Retina (tissue), 1 donor: Measurements from ENCODE around the gene DOCK10.
A peak's percentile ranks its signal among the peaks of the same experiment; 100 is the strongest.

Experiments
- DNase-seq: peaks from one replicate; pipeline ENCODE4 v3.0.0-alpha.2; 2016

Gene DOCK10

GRCh38 chr2:224909885-224910573, 132.2 kb downstream of the DOCK10 start:
- peak; percentile 50 for DNase-seq

GRCh38 chr2:224908818-224909217, 133.4 kb downstream of the DOCK10 start:
- peak; percentile 49 for DNase-seq

- no peak for DNase-seq
Observed at GRCh38 chr2:224904381-224904780, 137.9 kb downstream of the DOCK10 start.

- DNase-seq, result no peak
Observed at GRCh38 chr2:224903621-224904020, 138.6 kb downstream of the DOCK10 start.

- no peak for DNase-seq
Observed at GRCh38 chr2:224901121-224901676, 141.1 kb downstream of the DOCK10 start.

GRCh38 chr2:224895377-224895776, 146.9 kb downstream of the DOCK10 start:
- DNase-seq, result no peak

GRCh38 chr2:224894356-224894755, 147.9 kb downstream of the DOCK10 start:
- no peak for DNase-seq

GRCh38 chr2:224893848-224894247, 148.4 kb downstream of the DOCK10 start:
- no peak for DNase-seq

GRCh38 chr2:224892574-224893204, 149.6 kb downstream of the DOCK10 start:
- DNase-seq, result no peak

GRCh38 chr2:224890372-224890771, 151.9 kb downstream of the DOCK10 start:
- DNase-seq, result no peak

- no peak for DNase-seq
Observed at GRCh38 chr2:224887141-224887540, 155.1 kb downstream of the DOCK10 start.

GRCh38 chr2:224885836-224886547, 156.3 kb downstream of the DOCK10 start:
- no peak for DNase-seq

- no peak for DNase-seq
Observed at GRCh38 chr2:224885291-224885690, 157.0 kb downstream of the DOCK10 start.

- no peak for DNase-seq
Observed at GRCh38 chr2:224884188-224884587, 158.1 kb downstream of the DOCK10 start.

- no peak for DNase-seq
Observed at GRCh38 chr2:224883700-224884099, 158.6 kb downstream of the DOCK10 start.

GRCh38 chr2:224883172-224883516, 159.1 kb downstream of the DOCK10 start:
- DNase-seq, result no peak

GRCh38 chr2:224882291-224883171, 159.7 kb downstream of the DOCK10 start:
- DNase-seq, result no peak

- no peak for DNase-seq
Observed at GRCh38 chr2:224881846-224882245, 160.4 kb downstream of the DOCK10 start.

- DNase-seq, result no peak
Observed at GRCh38 chr2:224876522-224876921, 165.7 kb downstream of the DOCK10 start.

GRCh38 chr2:224875841-224876240, 166.4 kb downstream of the DOCK10 start:
- DNase-seq, result peak; percentile 59

GRCh38 chr2:224875153-224875552, 167.1 kb downstream of the DOCK10 start:
- DNase-seq, result no peak

- DNase-seq, result no peak
Observed at GRCh38 chr2:224871813-224872212, 170.5 kb downstream of the DOCK10 start.

GRCh38 chr2:224870341-224870740, 171.9 kb downstream of the DOCK10 start:
- DNase-seq, result no peak
